Dendritic cell treated with granulocyte-macrophage colony-stimulating factor and Interleukin-4, amounts not matched to agents 40 ng/mL and 50 ng/mL, for 4 days (primary cell): Measurements from ENCODE around the gene UNC93A.
"Not testable (repeated sequence)": the region's sequence is repeated elsewhere in the genome, so short reads cannot be mapped to it uniquely, and the experiment has no call there.

ENCODE experiments used
- H3K27ac Mint-ChIP-seq: one replicate; pipeline ENCODE4 v1.8.0; 2022; ENCODE audit warnings: mild to moderate bottlenecking, mixed read lengths
- H3K27me3 Mint-ChIP-seq: one replicate; pipeline ENCODE4 v1.8.0; 2022; ENCODE audit warnings: mild to moderate bottlenecking, mixed read lengths
- H3K36me3 Mint-ChIP-seq: one replicate; pipeline ENCODE4 v1.8.0; 2022; ENCODE audit warnings: low read depth, mixed read lengths
- H3K4me1 Mint-ChIP-seq: one replicate; pipeline ENCODE4 v1.8.0; 2022; ENCODE audit warnings: low read depth, mixed read lengths
- H3K4me3 Mint-ChIP-seq: one replicate; pipeline ENCODE4 v1.8.0; 2022; ENCODE audit warnings: mild to moderate bottlenecking, moderate library complexity, mixed read lengths
- H3K9me3 Mint-ChIP-seq: one replicate; pipeline ENCODE4 v1.8.0; 2022; ENCODE audit warnings: mixed read lengths
- intact Hi-C: fragments of 100-400 bp; cut with micrococcal nuclease; formaldehyde crosslinking; loops from one replicate; pipeline ENCODE4 v1.15.0; 2022

Gene UNC93A

GRCh38 chr6:167266057-167266829, 24.9 kb upstream of the UNC93A start:
- H3K9me3 Mint-ChIP-seq, H3K27ac Mint-ChIP-seq, H3K4me1 Mint-ChIP-seq, H3K36me3 Mint-ChIP-seq, intact Hi-C loops, H3K27me3 Mint-ChIP-seq, H3K4me3 Mint-ChIP-seq: not testable (repeated sequence)

- Mint-ChIP-seq H3K27me3 (peaks cover 2% of the 10 kb centered on the region), H3K36me3 (no peaks in the 10 kb centered on the region), H3K4me3 (no peak overlapping the region), H3K27ac (no peak overlapping the region), H3K4me1 (no peaks in the 10 kb centered on the region), H3K9me3 (no peaks in the 10 kb centered on the region)
- intact Hi-C loops = no loop called here
These were observed 24.1 kb upstream of the UNC93A start for GRCh38 chr6:167266830-167267555.

- intact Hi-C loops, H3K27me3 Mint-ChIP-seq, H3K27ac Mint-ChIP-seq, H3K9me3 Mint-ChIP-seq, H3K4me1 Mint-ChIP-seq, H3K4me3 Mint-ChIP-seq, H3K36me3 Mint-ChIP-seq: not testable (repeated sequence)
These were observed 23.6 kb upstream of the UNC93A start for GRCh38 chr6:167267556-167267898.

- Mint-ChIP-seq H3K27me3 (peaks cover 2% of the 10 kb centered on the region), H3K4me1 (no peaks in the 10 kb centered on the region), H3K27ac (no peak overlapping the region), H3K36me3 (no peaks in the 10 kb centered on the region), H3K9me3 (no peaks in the 10 kb centered on the region), H3K4me3 (no peak overlapping the region)
- intact Hi-C loops = no loop called here
These were observed 23.2 kb upstream of the UNC93A start for GRCh38 chr6:167267921-167268401.

GRCh38 chr6:167268683-167269280, 22.3 kb upstream of the UNC93A start:
- intact Hi-C loops = no loop called here
- Mint-ChIP-seq H3K27me3 (peaks cover 2% of the 10 kb centered on the region), H3K4me3 (no peak overlapping the region), H3K36me3 (no peaks in the 10 kb centered on the region), H3K9me3 (no peaks in the 10 kb centered on the region), H3K27ac (no peak overlapping the region), H3K4me1 (no peaks in the 10 kb centered on the region)

GRCh38 chr6:167270499-167271311, 20.4 kb upstream of the UNC93A start:
- intact Hi-C loops = no loop called here
- no peak overlapping the region for H3K27ac Mint-ChIP-seq
- H3K4me1 Mint-ChIP-seq = no peaks in the 10 kb centered on the region
- no peak overlapping the region for H3K4me3 Mint-ChIP-seq
- no peaks in the 10 kb centered on the region for H3K36me3 Mint-ChIP-seq
- H3K9me3 Mint-ChIP-seq = no peaks in the 10 kb centered on the region
- peaks cover 1% of the 10 kb centered on the region for H3K27me3 Mint-ChIP-seq

- H3K27me3 Mint-ChIP-seq = no peaks in the 10 kb centered on the region
- H3K4me3 Mint-ChIP-seq = no peak overlapping the region
- no peaks in the 10 kb centered on the region for H3K36me3 Mint-ChIP-seq
- no peak overlapping the region for H3K27ac Mint-ChIP-seq
- H3K9me3 Mint-ChIP-seq = no peaks in the 10 kb centered on the region
- intact Hi-C loops = no loop called here
- no peaks in the 10 kb centered on the region for H3K4me1 Mint-ChIP-seq
These were observed 19.0 kb upstream of the UNC93A start for GRCh38 chr6:167272151-167272550.

- intact Hi-C loops = no loop called here
- H3K9me3 Mint-ChIP-seq = no peaks in the 10 kb centered on the region
- no peak overlapping the region for H3K27ac Mint-ChIP-seq
- no peaks in the 10 kb centered on the region for H3K27me3 Mint-ChIP-seq
- no peaks in the 10 kb centered on the region for H3K36me3 Mint-ChIP-seq
- no peaks in the 10 kb centered on the region for H3K4me1 Mint-ChIP-seq
- H3K4me3 Mint-ChIP-seq = no peak overlapping the region
These were observed 18.3 kb upstream of the UNC93A start for GRCh38 chr6:167272696-167273379.

- H3K9me3 Mint-ChIP-seq = no peaks in the 10 kb centered on the region
- no peak overlapping the region for H3K4me3 Mint-ChIP-seq
- H3K36me3 Mint-ChIP-seq = no peaks in the 10 kb centered on the region
- intact Hi-C loops = no loop called here
- H3K27ac Mint-ChIP-seq = no peak overlapping the region
- no peaks in the 10 kb centered on the region for H3K27me3 Mint-ChIP-seq
- H3K4me1 Mint-ChIP-seq = no peaks in the 10 kb centered on the region
These were observed 16.8 kb upstream of the UNC93A start for GRCh38 chr6:167274270-167274669.

GRCh38 chr6:167275001-167275400, 16.1 kb upstream of the UNC93A start:
- Mint-ChIP-seq H3K9me3 (no peaks in the 10 kb centered on the region), H3K4me3 (no peak overlapping the region), H3K4me1 (no peaks in the 10 kb centered on the region), H3K36me3 (no peaks in the 10 kb centered on the region), H3K27ac (no peak overlapping the region), H3K27me3 (no peaks in the 10 kb centered on the region)
- intact Hi-C loops = no loop called here

- H3K27ac Mint-ChIP-seq = no peak overlapping the region
- no peaks in the 10 kb centered on the region for H3K27me3 Mint-ChIP-seq
- no peak overlapping the region for H3K4me3 Mint-ChIP-seq
- no peaks in the 10 kb centered on the region for H3K36me3 Mint-ChIP-seq
- H3K4me1 Mint-ChIP-seq = no peaks in the 10 kb centered on the region
- H3K9me3 Mint-ChIP-seq = no peaks in the 10 kb centered on the region
- intact Hi-C loops = no loop called here
These were observed 15.7 kb upstream of the UNC93A start for GRCh38 chr6:167275436-167275835.

GRCh38 chr6:167276772-167277533, 14.2 kb upstream of the UNC93A start:
- no peak overlapping the region for H3K27ac Mint-ChIP-seq
- H3K27me3 Mint-ChIP-seq = peaks cover 1% of the 10 kb centered on the region
- intact Hi-C loops = no loop called here
- H3K9me3 Mint-ChIP-seq = no peaks in the 10 kb centered on the region
- no peaks in the 10 kb centered on the region for H3K36me3 Mint-ChIP-seq
- H3K4me3 Mint-ChIP-seq = no peak overlapping the region
- H3K4me1 Mint-ChIP-seq = no peaks in the 10 kb centered on the region
